ENCODE measurements around the gene SDC1.

Gene SDC1

DNA sequence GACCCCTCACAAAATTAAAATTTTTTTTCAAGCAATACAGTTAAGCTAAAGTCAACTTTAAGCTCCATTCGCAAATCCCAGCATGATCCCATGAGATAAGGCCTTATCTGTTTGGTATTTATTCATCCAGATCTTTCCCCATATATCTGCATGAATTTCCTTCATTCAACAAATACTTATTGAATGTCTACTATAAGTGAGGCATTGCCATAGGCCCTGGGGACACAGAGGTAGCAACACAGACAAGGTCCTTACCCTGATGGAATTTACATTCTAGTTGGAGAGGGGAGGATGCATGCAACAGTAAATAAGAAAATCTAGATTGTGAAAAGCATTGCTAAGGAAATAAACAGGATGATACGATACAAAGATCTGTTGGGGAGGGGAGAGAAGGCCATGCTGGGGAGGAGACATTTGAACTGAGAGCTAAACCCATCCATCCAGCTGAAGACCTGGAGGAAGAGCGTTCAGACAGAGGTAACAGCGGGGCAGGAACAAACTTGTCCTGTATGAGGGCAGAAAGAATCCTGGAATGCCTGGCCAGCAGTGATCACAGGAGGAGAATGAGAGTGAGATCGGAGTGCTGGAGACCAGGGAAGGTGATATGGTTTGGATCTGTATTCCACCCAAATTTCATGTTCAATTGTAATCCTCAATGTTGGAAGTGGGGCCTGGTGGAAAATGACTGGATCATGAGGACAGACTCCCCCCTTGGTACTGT, 71.6 kb downstream of the SDC1 start:
- H3K4me3 ChIP-seq (ENCODE audit: low read depth, low read length), result no peak overlapping the region
- no peak for DNase-seq (ENCODE audit: low read depth)
- TF ChIP-seq, protein P1, sequence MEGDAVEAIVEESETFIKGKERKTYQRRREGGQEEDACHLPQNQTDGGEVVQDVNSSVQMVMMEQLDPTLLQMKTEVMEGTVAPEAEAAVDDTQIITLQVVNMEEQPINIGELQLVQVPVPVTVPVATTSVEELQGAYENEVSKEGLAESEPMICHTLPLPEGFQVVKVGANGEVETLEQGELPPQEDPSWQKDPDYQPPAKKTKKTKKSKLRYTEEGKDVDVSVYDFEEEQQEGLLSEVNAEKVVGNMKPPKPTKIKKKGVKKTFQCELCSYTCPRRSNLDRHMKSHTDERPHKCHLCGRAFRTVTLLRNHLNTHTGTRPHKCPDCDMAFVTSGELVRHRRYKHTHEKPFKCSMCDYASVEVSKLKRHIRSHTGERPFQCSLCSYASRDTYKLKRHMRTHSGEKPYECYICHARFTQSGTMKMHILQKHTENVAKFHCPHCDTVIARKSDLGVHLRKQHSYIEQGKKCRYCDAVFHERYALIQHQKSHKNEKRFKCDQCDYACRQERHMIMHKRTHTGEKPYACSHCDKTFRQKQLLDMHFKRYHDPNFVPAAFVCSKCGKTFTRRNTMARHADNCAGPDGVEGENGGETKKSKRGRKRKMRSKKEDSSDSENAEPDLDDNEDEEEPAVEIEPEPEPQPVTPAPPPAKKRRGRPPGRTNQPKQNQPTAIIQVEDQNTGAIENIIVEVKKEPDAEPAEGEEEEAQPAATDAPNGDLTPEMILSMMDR (IDR thresholded peaks at IDR 0.05; ENCODE audit: control insufficient read depth, extremely low read depth, insufficient read depth), result no peak

DNA sequence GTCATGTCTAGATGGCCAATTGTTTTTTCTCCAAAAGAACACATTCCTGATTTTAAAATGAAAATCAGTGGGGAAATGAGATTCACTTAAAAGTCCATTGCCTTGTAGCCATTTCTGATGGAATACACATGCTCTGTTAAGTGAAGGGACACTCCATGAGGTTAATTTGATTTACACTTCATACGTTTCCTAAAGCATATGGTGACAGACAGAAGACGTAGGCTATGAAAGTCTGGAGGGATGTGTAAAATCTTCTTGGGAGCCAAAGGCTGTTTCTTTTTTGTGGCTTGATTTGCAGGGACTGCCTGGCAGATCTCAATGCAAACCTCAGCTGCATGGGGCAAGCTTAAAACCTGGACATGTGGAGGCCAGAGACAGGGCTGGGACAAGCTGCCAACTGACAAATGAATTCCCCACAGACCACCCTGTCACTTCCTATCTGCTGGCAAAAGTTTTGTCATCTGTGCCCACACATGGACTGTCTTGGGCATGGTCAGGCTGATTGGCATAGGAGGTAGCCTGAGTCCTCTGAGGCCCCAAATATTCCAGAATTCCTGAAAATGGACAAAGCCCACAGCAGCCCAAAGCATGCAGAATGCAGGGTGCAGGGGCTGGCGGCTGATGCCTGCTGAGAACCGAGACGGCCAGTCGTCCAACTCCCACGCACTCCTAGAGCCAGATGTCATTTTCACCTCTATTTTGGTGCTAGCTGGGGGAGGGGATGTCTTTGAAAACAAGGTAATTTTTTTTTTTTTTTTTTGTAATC, 73.9 kb downstream of the SDC1 start:
- no peak overlapping the region for H3K4me3 ChIP-seq (ENCODE audit: low read depth, low read length)
- TF ChIP-seq, protein P1 (IDR thresholded peaks at IDR 0.05; ENCODE audit: control insufficient read depth, extremely low read depth, insufficient read depth), result no peak
- no peak for DNase-seq (ENCODE audit: low read depth)
